Kidney epithelial cell (primary cell): ENCODE results near the gene CCDC201. TPM values are rescaled to one million over a fixed set of nuclear protein-coding genes. Genes with fewer than 3 reads are reported as not detected.

Experiments used
- DNase-seq: peaks from one replicate; pipeline ENCODE4 v3.0.0-alpha.2; 2010; ENCODE audit warnings: low read depth
- H3K27me3 ChIP-seq: 2 replicates; pipeline ENCODE4 v1.6.0; 2011; ENCODE audit warnings: low read length; ENCODE audit not compliant: control insufficient read depth, insufficient read depth
- H3K36me3 ChIP-seq: 2 replicates; pipeline ENCODE4 v1.5.1; 2011; ENCODE audit warnings: low read length; ENCODE audit not compliant: control insufficient read depth, insufficient read depth
- H3K4me3 ChIP-seq: 2 replicates; pipeline ENCODE4 v1.5.1; 2011; ENCODE audit warnings: low read depth, mild to moderate bottlenecking, control low read depth, low read length
- total RNA-seq: library from RNA; depleted of rRNA; stranded (reverse); fragments of >200 nt; gene quantifications from 2 replicates; pipeline ENCODE4 v1.2.3, GENCODE V29; 2015
- TF ChIP-seq, protein P1 (sequence below): IDR thresholded peaks from 2 replicates; pipeline ENCODE4 v1.5.1; 2011; ENCODE audit warnings: mild to moderate bottlenecking, moderate library complexity, low read length, control low read depth, inconsistent platforms; ENCODE audit not compliant: insufficient read depth, poor library complexity, severe bottlenecking

The CCDC201 gene
- total RNA-seq, 1 donor from 2014 or later = not detected

DNA sequence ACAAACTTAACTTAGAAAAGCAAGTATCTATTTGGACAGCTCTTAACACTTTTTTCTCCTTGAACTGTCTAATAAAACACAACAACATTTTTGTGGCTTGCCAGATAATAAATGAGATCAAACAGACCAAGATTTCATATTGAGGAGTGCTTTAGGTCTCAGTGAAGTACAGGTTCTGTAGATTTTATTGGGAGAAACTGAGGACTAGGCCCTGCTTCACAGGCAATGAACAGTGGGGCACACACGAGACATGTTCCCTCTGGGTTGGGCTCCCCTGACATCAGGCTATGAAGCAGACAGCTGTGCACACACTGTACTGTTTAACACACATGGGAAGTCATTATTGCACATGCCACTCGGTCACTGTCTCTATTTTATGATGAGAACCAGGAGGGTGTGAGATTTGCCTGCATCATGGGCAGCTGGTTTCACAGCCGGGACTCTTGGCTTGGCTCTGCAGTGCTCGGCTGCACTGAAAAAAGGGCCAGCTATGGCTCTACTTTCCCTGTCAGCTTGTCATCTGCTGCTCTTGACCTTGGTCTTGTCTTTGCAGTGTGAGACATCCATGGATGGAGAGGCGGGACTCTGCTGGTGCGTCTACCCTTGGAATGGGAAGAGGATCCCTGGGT lies 19.6 kb upstream of the CCDC201 start:
- Histone ChIP-seq H3K4me3 (no peak overlapping the region), H3K27me3 (no peaks in the 10 kb centered on the region), H3K36me3 (no peaks in the 10 kb centered on the region)
- DNase-seq = no peak
- TF ChIP-seq, protein P1, sequence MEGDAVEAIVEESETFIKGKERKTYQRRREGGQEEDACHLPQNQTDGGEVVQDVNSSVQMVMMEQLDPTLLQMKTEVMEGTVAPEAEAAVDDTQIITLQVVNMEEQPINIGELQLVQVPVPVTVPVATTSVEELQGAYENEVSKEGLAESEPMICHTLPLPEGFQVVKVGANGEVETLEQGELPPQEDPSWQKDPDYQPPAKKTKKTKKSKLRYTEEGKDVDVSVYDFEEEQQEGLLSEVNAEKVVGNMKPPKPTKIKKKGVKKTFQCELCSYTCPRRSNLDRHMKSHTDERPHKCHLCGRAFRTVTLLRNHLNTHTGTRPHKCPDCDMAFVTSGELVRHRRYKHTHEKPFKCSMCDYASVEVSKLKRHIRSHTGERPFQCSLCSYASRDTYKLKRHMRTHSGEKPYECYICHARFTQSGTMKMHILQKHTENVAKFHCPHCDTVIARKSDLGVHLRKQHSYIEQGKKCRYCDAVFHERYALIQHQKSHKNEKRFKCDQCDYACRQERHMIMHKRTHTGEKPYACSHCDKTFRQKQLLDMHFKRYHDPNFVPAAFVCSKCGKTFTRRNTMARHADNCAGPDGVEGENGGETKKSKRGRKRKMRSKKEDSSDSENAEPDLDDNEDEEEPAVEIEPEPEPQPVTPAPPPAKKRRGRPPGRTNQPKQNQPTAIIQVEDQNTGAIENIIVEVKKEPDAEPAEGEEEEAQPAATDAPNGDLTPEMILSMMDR = no peak

GRCh38 chr7:45891462-45892402 lies 18.9 kb upstream of the CCDC201 start:
- no peak for DNase-seq
- TF ChIP-seq, protein P1 = no peak
- Histone ChIP-seq H3K27me3 (no peaks in the 10 kb centered on the region), H3K4me3 (no peak overlapping the region), H3K36me3 (no peaks in the 10 kb centered on the region)

DNA sequence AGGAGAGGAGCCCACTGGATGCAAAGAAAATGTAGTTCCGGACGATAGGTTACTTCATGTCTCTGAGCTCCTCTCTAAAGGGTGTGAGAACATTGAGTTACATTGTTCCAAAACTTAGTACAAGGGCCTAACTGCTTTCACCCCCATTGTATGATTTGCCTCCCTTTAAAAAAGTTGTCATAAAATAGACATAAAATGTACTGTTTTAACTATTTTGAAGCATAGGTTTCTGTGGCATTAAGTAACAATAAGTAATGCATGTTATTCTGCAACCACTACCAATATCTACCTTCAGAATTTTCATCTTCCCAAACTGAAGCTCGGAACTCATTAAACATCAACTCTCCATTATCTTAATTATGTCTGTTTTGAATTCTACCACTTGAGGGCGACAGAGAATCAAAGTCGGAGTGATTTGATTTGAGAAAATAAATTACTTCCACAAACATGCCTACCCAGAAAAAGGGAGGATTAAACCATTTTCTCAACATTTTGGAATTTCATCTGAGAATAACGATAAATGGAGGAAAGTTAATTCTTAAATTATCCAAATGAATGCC lies 18.1 kb upstream of the CCDC201 start:
- no peak for DNase-seq
- Histone ChIP-seq H3K4me3 (no peak overlapping the region), H3K27me3 (no peaks in the 10 kb centered on the region), H3K36me3 (no peaks in the 10 kb centered on the region)
- TF ChIP-seq, protein P1 = peak; percentile 53

- Histone ChIP-seq H3K4me3 (no peak overlapping the region), H3K27me3 (no peaks in the 10 kb centered on the region), H3K36me3 (no peaks in the 10 kb centered on the region)
- TF ChIP-seq, protein P1 = no peak
- DNase-seq = no peak
These were observed 17.4 kb upstream of the CCDC201 start for GRCh38 chr7:45890125-45890901.

- no peaks in the 10 kb centered on the region for H3K27me3 ChIP-seq
- no peaks in the 10 kb centered on the region for H3K36me3 ChIP-seq
- DNase-seq = no peak
- no peak overlapping the region for H3K4me3 ChIP-seq
- TF ChIP-seq, protein P1 = no peak
These were observed 16.6 kb upstream of the CCDC201 start for GRCh38 chr7:45889367-45890067.
